Airway epithelial cell (primary cell): Measurements from ENCODE around the gene MYCBPAP. TPM values are rescaled to one million over a fixed set of nuclear protein-coding genes. Genes with fewer than 3 reads are reported as not detected.

ENCODE experiments used
- total RNA-seq: library from RNA; depleted of rRNA; stranded (reverse); fragments of >200 nt; gene quantifications from 2 replicates; pipeline ENCODE4 v1.2.3, GENCODE V29; 2015

MYCBPAP gene
- total RNA-seq: 0.60 TPM in 1 of 2 replicates, not detected in the other

GRCh38 chr17:50507871-50508572 lies at the start of gene MYCBPAP:
Gene MYCBPAP (plus strand): TSS chr17:50508439. CDS start chr17:50508675, 236 bp downstream.

GRCh38 chr17:50468304-50469207 lies 39.7 kb upstream of the MYCBPAP start, which contains the start of gene CHAD:
Gene CHAD (minus strand): TSS chr17:50468880. CDS start chr17:50468813, 67 bp downstream.

GRCh38 chr17:50478391-50479381 lies 29.6 kb upstream of the MYCBPAP start, which contains the start of gene RSAD1:
Gene RSAD1 (plus strand): TSS chr17:50478860. CDS start chr17:50478885, 25 bp downstream.

GRCh38 chr17:50532452-50533024 lies 24.3 kb downstream of the MYCBPAP start, which contains the start of gene EPN3:
Gene EPN3 (plus strand): TSS chr17:50532735. CDS start chr17:50536557, 3,822 bp downstream.

GRCh38 chr17:50547035-50547735 lies 38.9 kb downstream of the MYCBPAP start, which contains the start of gene SPATA20:
Gene SPATA20 (plus strand): TSS chr17:50547174. CDS start chr17:50547209, 35 bp downstream.

GRCh38 chr17:50560185-50560824 lies 52.1 kb downstream of the MYCBPAP start, which contains the start of gene CACNA1G:
Gene CACNA1G (plus strand): TSS chr17:50560715. CDS start chr17:50561460, 745 bp downstream.

Other genes starting within 250 kb of the MYCBPAP start
- 5.6 and 7.5 TPM in 2 replicates for gene TMEM92, start 234.0 kb upstream of the MYCBPAP start, total RNA-seq
- 43.9 and 59.2 TPM in 2 replicates for gene XYLT2, start 162.3 kb upstream of the MYCBPAP start, total RNA-seq
- 90.5 and 97.3 TPM in 2 replicates for gene MRPL27, start 135.3 kb upstream of the MYCBPAP start, total RNA-seq
- 4.9 and 5.6 TPM in 2 replicates for gene EME1, start 135.2 kb upstream of the MYCBPAP start, total RNA-seq
- 161 and 163 TPM in 2 replicates for gene LRRC59, start 110.9 kb upstream of the MYCBPAP start, total RNA-seq
- 23.7 and 46.3 TPM in 2 replicates for gene ACSF2, start 82.2 kb upstream of the MYCBPAP start, total RNA-seq
- gene CHAD, start 39.6 kb upstream of the MYCBPAP start, total RNA-seq: not detected in 2 replicates
- gene RSAD1, start 29.6 kb upstream of the MYCBPAP start, total RNA-seq: 12.8 and 15.0 TPM in 2 replicates
- gene EPN3, start 24.3 kb downstream of the MYCBPAP start, total RNA-seq: 30.8 and 61.9 TPM in 2 replicates
- gene SPATA20, start 38.7 kb downstream of the MYCBPAP start, total RNA-seq: 34.8 and 35.6 TPM in 2 replicates
- gene CACNA1G, start 52.3 kb downstream of the MYCBPAP start, total RNA-seq: 0.05 TPM in 1 of 2 replicates, not detected in the other
- 13.3 and 13.7 TPM in 2 replicates for gene ABCC3, start 126.4 kb downstream of the MYCBPAP start, total RNA-seq
- gene ANKRD40, start 199.5 kb downstream of the MYCBPAP start, total RNA-seq: 18.7 and 19.9 TPM in 2 replicates
- gene LUC7L3, start 211.2 kb downstream of the MYCBPAP start, total RNA-seq: 22.3 and 26.0 TPM in 2 replicates